IPS-15b (cell line): ENCODE data around the gene SURF1.
"Not testable (repeated sequence)": the region's sequence is repeated elsewhere in the genome, so short reads cannot be mapped to it uniquely, and the experiment has no call there.

Experiments
- H3K27me3 ChIP-seq: one replicate; pipeline ENCODE4 v1.6.1; 2013; ENCODE audit warnings: low read length; ENCODE audit not compliant: control insufficient read depth, insufficient read depth
- H3K36me3 ChIP-seq: one replicate; pipeline ENCODE4 v1.6.1; 2013; ENCODE audit warnings: low read length; ENCODE audit not compliant: control insufficient read depth, insufficient read depth
- H3K4me1 ChIP-seq: one replicate; pipeline ENCODE4 v1.6.1; 2013; ENCODE audit warnings: mild to moderate bottlenecking, low read length; ENCODE audit not compliant: control insufficient read depth, insufficient read depth
- H3K4me3 ChIP-seq: one replicate; pipeline ENCODE4 v1.5.1; 2013; ENCODE audit warnings: low read depth, low read length
- H3K9ac ChIP-seq: one replicate; pipeline ENCODE4 v1.6.1; 2013; ENCODE audit warnings: low read depth, mild to moderate bottlenecking, low read length
- H3K9me3 ChIP-seq: one replicate; pipeline ENCODE4 v1.6.1; 2013; ENCODE audit warnings: mild to moderate bottlenecking, low read length; ENCODE audit not compliant: control insufficient read depth, insufficient read depth

The SURF1 gene

DNA sequence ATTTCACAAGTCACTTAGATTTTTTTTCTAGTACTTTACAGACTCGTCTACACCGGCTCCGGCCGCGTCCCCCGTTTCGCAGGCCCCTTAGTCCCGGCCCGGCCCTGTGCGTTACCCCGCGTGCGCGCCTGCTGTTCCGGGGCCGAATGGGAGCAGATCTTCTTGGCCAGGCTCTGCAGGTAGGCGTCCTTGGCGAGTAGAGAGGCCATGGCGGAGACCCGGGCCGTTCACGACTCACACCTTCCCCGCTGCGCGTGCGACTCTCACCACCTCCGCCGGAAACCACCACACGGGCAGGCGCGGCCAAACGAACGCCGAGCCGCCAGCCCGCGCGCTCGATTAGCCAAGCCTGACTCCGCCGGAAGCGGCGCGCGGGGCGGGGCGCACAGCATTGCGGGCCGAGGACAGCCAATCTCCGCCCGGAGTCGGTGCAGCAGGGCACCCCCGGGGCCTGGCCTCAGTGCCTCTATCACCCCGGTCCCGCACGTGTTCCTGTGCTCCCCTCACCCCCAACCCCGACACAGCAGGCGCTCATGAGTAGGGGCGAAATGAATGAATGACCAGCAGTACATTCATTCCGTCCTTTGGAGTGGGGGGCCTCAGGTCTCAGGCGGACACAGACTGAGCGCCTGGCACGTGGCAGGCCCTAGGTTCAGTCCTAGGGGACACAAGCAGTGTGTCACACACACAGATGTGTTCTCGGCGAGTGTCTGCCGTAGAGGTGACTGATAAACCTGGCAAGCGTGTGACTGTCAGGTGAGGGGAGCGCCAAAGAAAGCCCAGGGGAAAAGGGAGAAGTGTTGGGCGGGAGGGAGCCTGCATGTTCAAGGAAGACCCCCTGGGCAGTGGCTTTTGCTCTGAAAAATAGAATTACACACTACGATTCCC lies 20.1 kb downstream of the SURF1 start, which contains the start of gene SURF6:
SURF6 (minus strand) TSS at position 265 of the 888 bp plus-strand sequence; CDS start at position 209, 56 bp downstream.
- Histone ChIP-seq H3K4me1 (peaks cover 7% of the 10 kb centered on the region), H3K9ac (peak within 1 kb of the TSS; percentile 87), H3K36me3 (peaks cover 45% of the 10 kb centered on the region), H3K27me3 (no peaks in the 10 kb centered on the region), H3K9me3 (no peaks in the 10 kb centered on the region), H3K4me3 (peak within 1 kb of the TSS; percentile 78)

DNA sequence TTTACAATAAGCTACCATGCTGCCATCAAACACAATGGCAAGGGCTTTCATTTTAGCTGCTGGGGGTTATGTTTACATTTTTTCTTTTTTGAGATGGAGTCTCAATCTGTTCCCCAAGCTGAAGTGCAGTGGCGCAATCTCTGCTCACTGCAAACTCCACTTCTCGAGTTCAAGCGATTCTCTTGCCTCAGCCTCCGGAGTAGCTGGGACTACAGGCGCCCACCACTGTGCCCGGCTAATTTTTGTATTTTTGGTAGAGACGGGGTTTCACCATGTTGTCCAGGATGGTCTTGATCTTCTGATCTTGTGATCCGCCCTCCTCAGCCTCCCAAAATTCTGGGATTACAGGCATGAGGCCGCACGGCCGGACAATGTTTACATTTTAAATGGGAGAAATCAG lies 21.4 kb downstream of the SURF1 start:
- H3K36me3 ChIP-seq = peaks cover 38% of the 10 kb centered on the region
- peak overlapping the region; percentile 78 for H3K4me3 ChIP-seq
- not testable (repeated sequence) for H3K4me1 ChIP-seq, H3K27me3 ChIP-seq, H3K9me3 ChIP-seq
- peak overlapping the region; percentile 87 for H3K9ac ChIP-seq

DNA sequence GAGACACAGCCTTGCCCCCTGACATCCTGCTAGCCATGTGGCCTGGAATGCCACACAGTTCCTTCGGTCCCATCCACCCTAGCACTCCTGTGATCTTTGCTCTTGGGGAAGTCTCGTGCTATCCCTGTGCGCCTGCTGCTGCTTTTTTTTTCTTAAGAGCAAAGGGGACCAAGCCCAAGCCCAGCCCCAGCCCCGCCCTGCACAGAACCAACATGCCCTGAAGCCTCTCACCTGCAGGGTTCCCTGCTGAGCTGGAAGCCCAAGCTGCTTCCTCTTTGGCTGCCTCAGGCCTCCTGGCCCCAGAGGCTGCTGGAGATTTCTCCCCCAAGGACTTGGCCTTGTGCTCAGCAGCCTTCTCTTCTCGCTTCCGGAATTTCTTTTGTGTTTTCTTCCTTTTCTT lies 22.1 kb downstream of the SURF1 start:
- peaks cover 34% of the 10 kb centered on the region for H3K36me3 ChIP-seq
- no peaks in the 10 kb centered on the region for H3K9me3 ChIP-seq
- no peaks in the 10 kb centered on the region for H3K27me3 ChIP-seq
- peaks cover 7% of the 10 kb centered on the region for H3K4me1 ChIP-seq
- H3K9ac ChIP-seq = no peak overlapping the region
- no peak overlapping the region for H3K4me3 ChIP-seq

DNA sequence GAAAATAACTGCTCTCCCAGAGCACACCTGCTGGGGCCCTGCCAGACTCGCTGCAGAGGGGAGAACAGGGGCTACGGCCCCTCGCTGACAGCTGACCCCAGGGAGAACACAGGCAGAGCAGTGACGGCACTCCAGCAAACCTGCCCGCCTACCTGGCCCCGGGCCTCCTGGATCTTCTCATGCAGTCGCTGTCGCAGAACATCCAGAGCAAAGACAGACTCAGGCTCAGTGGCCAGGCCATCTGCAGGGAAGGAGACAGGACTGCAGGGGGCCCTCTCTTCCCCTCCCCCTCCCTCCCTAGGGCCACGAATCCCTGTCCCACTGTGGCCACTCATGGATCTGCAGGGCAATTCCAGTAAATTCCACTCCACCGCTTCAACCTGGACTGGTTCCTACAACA lies 22.7 kb downstream of the SURF1 start:
- peaks cover 7% of the 10 kb centered on the region for H3K4me1 ChIP-seq
- H3K36me3 ChIP-seq = peaks cover 34% of the 10 kb centered on the region
- no peaks in the 10 kb centered on the region for H3K9me3 ChIP-seq
- H3K27me3 ChIP-seq = no peaks in the 10 kb centered on the region
- H3K9ac ChIP-seq = no peak overlapping the region
- no peak overlapping the region for H3K4me3 ChIP-seq

DNA sequence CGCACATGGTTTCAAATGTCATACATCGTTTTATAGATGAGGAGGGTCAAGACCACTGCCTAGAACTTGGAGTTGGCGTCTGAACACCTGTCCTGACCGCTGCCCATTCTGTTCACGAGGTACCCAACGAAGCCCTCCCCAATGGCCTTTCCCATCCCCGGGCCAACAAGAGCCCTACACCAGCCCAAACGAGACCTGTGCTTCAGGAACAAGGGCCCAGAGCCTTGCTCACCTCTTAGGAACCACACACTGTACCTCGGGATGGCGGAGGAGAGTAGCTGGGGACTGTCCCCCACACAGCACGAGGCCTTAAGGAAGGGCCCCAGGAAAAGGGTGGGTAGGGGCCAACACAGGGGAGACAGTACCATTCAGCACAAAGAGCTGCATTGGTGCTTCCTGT lies 23.3 kb downstream of the SURF1 start:
- no peak overlapping the region for H3K4me3 ChIP-seq
- peaks cover 34% of the 10 kb centered on the region for H3K36me3 ChIP-seq
- H3K9ac ChIP-seq = no peak overlapping the region
- no peaks in the 10 kb centered on the region for H3K27me3 ChIP-seq
- no peaks in the 10 kb centered on the region for H3K9me3 ChIP-seq
- peaks cover 7% of the 10 kb centered on the region for H3K4me1 ChIP-seq

DNA sequence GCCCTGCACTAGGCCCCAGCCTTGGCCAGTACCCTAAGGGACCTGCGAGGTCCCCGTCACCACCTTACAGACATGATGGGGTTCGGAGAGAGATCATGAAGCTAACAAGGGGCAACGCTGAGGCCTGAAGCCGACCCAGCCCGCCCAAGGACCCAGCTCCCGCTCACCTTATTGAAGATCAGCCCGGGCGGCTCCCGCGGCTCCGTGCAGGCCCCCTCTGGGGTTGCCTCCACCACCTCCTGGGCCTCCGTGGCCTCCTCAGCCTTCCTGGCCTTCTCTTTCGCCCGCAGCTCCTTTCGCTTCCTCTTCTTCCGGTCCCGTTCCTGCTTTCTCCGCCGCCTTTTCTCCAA lies 23.9 kb downstream of the SURF1 start:
- Histone ChIP-seq H3K9ac (no peak overlapping the region), H3K27me3 (no peaks in the 10 kb centered on the region), H3K36me3 (peaks cover 34% of the 10 kb centered on the region), H3K4me1 (peaks cover 7% of the 10 kb centered on the region), H3K9me3 (no peaks in the 10 kb centered on the region), H3K4me3 (no peak overlapping the region)

DNA sequence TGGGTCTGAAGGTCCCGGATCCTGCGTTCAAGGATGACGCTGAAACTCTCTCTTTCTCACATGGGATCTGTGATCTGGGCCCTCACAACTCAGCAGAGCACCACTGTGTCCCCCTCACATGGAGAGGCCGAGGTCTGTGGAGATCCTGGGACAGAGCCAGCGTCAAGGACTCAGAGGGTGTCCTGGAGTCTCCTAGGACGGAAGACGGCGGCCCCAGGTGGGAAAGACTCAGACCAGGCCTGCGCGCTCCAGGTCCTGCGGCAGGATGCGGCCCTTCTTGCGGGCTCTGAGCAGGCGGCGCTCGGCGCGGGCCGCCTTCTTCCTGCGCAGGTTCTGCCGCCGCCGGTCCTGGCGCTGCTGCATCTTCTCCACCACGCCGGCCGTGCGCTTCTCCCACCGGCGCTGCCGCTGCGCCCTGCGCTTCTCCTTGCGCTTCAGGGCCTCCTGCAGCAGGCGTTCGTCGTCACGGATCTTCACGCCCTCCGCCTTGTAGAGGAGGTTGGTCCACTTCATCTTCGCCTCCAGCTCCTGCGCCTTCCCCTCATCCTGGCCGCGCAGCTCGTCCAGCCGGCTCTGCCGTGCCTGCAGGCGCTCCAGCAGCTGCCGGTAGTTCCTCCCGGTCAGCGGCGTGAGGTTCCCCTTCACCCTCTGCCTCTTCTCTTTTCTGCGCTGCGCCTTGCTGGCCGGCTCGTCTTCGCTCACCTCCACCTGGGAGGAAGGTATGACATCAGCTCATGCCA lies 24.5 kb downstream of the SURF1 start:
- H3K9ac ChIP-seq = no peak overlapping the region
- no peak overlapping the region for H3K4me3 ChIP-seq
- H3K4me1 ChIP-seq = peaks cover 7% of the 10 kb centered on the region
- H3K36me3 ChIP-seq = peaks cover 34% of the 10 kb centered on the region
- no peaks in the 10 kb centered on the region for H3K27me3 ChIP-seq
- H3K9me3 ChIP-seq = no peaks in the 10 kb centered on the region

DNA sequence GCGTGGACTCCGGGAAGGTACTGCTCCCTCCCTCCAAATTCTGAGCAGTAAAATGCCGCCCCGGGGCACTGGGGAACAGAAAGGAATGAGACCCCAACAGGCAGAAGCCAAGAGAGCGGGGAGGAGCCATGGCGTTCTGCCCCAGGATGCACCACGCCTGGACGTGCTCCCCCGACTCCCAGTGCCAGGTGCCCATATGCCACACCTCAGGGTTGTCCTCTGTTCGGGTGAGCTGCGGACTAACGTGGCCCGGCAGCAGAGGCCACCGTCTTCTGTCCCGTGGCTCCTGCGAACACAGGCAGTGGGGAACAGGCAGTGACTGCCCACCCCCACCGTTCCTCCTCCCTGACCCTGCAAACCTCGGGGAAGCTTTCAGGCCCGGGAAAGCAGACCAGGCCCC lies 25.1 kb downstream of the SURF1 start:
- Histone ChIP-seq H3K9me3 (no peaks in the 10 kb centered on the region), H3K4me1 (peaks cover 7% of the 10 kb centered on the region), H3K9ac (no peak overlapping the region), H3K4me3 (no peak overlapping the region), H3K27me3 (no peaks in the 10 kb centered on the region), H3K36me3 (peaks cover 34% of the 10 kb centered on the region)

DNA sequence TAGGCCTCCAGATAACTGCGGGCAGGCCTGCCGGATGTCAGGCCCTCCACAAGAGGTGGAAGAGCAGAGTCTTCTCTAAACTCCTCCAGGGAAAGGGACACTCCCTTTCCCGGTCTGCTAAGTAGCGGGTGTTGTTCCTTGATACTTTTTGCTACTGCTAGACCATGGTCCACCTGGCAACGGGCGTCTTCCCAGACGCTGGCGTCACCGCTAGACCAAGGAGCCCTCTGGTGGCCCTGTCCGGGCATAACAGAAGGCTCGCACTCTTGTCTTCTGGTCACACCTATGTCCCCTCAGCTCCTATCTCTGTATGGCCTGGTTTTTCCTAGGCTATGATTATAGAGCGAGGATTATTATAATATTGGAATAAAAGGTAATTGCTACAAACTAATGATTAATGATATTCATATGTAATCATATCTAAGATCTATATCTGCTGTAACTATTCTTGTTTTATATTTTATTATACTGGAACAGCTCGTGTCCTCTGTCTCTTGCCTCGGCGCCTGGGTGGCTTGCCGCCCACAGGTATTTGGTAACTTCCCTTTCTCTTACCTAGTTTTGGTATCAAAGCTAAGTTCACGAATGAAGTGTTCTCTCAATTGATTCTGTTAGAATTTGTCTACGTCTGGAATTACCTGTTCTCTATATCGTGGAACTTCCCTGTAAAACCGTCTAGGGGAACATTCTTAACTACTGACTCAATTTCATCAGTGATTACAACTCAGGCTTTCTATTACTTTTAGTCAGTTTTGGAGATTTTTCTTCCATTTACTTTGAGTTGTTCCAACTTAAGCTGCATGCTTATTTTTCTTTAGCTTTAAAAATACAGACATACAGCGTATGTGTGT lies 26.8 kb downstream of the SURF1 start:
- not testable (repeated sequence) for H3K9me3 ChIP-seq, H3K4me3 ChIP-seq, H3K9ac ChIP-seq, H3K4me1 ChIP-seq, H3K27me3 ChIP-seq
- H3K36me3 ChIP-seq = peaks cover 34% of the 10 kb centered on the region

DNA sequence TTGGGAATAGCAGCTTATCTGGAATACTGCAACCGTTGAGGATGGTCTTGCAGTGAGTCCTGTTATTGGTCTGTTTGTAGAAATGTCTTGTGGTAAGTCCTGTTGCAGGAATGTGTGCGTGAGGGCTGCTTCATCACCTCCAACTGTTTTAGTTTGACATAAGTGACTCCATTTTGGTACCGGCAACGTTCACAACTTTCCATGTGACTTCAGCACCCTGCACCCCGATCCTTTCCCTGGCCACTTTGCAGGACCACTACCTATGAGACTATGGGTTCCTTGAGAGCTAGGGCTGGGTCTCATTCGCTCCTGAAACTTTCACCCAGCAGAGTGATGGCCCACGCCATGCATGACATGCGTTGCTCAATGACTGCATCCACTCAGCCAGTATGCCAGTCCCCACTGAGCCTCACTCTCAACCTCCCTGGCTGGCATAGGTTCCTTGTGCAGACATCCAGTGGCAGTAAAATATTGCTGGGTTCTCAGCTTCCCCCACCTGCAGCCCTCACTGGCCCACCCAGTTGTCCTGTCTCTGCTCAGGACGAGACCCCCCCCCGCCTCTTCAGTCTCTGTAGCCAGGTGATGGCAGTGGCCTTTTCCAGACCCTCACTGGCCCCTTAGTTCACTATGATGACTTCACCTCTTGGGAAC lies 28.3 kb downstream of the SURF1 start:
- Histone ChIP-seq H3K4me1 (no peaks in the 10 kb centered on the region), H3K9me3 (no peaks in the 10 kb centered on the region), H3K36me3 (peaks cover 23% of the 10 kb centered on the region), H3K4me3 (no peak overlapping the region), H3K27me3 (no peaks in the 10 kb centered on the region), H3K9ac (no peak overlapping the region)

DNA sequence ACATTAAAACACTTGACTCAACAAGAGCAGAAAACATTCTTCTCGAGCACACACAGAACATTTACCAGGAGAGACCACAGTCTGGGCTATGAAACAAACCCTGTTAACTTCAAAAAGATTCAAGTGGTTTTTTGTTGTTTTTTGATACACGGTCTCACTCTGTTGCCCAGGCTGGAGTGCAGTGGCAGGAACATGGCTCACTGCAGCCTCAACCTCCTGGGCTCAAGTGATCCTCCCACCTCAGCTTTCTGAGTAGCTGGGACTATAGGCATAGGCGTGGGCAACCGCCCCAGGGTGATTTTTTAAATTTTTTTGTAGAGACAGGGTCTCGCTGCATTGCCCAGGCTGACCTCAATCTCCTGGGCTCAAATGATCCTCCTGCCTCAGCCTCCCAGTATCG lies 29.3 kb downstream of the SURF1 start:
- H3K27me3 ChIP-seq, H3K9me3 ChIP-seq, H3K4me3 ChIP-seq: not testable (repeated sequence)

More for the DNA sequence above, 29.3 kb downstream of the SURF1 start:
- not testable (repeated sequence) for H3K9ac ChIP-seq, H3K4me1 ChIP-seq
- peaks cover 13% of the 10 kb centered on the region for H3K36me3 ChIP-seq
